Tibial nerve (tissue), 4 donors: ENCODE data around the gene IQUB. TPM values are rescaled to one million over a fixed set of nuclear protein-coding genes. Genes with fewer than 3 reads are reported as not detected.

Source experiments
- DNase-seq, 2 donors: peaks; one replicate each; pipeline ENCODE4 v3.0.0-alpha.2; 2019; ENCODE audit warnings: low spot score in 2 of 2
- H3K27ac ChIP-seq, 4 donors: fragments of 200-600 bp; sonication (generic) in 3 of 4; one replicate each; pipeline ENCODE4 v1.5.1; 2017 to 2019; ENCODE audit warnings: mild to moderate bottlenecking in 1 of 4
- H3K27me3 ChIP-seq, 2 donors: fragments of 200-600 bp; sonication (generic) in 1 of 2; one replicate each; pipeline versions ENCODE4 v1.5.1 to v1.6.0; 2017 to 2019
- H3K36me3 ChIP-seq, 3 donors: fragments of 200-600 bp; sonication (generic); one replicate each; pipeline ENCODE4 v1.5.1; 2018 to 2019
- H3K4me1 ChIP-seq, 4 donors: fragments of 200-600 bp; sonication (generic) in 3 of 4; one replicate each; pipeline ENCODE4 v1.5.1; 2017 to 2019
- H3K4me3 ChIP-seq, 4 donors: fragments of 200-600 bp; sonication (generic) in 3 of 4; one replicate each; pipeline ENCODE4 v1.5.1; 2017 to 2019; ENCODE audit warnings: mild to moderate bottlenecking in 1 of 4, moderate library complexity in 1 of 4
- H3K9me3 ChIP-seq, 4 donors: fragments of 200-600 bp; sonication (generic) in 3 of 4; one replicate each; pipeline ENCODE4 v1.5.1; 2017 to 2019
- EP300 ChIP-seq, 2 donors: sonication (generic); formaldehyde crosslinking; IDR thresholded peaks; one replicate each; pipeline ENCODE4 v1.6.1; 2017; ENCODE audit warnings: antibody characterized with exemption in 2 of 2, mild to moderate bottlenecking in 1 of 2
- POLR2A ChIP-seq, 2 donors: fragments of 450-650 bp; IDR thresholded peaks; one replicate each; pipeline ENCODE4 v1.6.1; 2017; ENCODE audit warnings: antibody characterized with exemption in 2 of 2, mild to moderate bottlenecking in 2 of 2, moderate library complexity in 2 of 2
- WGBS, 2 donors: methylation state at CpG; one replicate each; pipeline ENCODE4 v1.1.5; 2018; 5-methylcytosine and 5-hydroxymethylcytosine counted together
- total RNA-seq, 4 donors: library from RNA; depleted of rRNA; stranded (reverse); fragments of >200 nt; gene quantifications; one replicate each; pipeline ENCODE4 v1.1.0, GENCODE V29; 2016
- TF ChIP-seq, protein P1 (sequence below), 5 experiments: fragments of 200-600 bp in 3 of 5; fragments of 450-650 bp in 2 of 5; sonication (generic) in 3 of 5; IDR thresholded peaks; one replicate each; pipeline ENCODE4 v1.5.1; 2016 to 2019; ENCODE audit warnings: antibody characterized with exemption in 5 of 5, mild to moderate bottlenecking in 3 of 5, moderate library complexity in 2 of 5

Gene IQUB
- total RNA-seq, 4 donors from 2014 or later: 1.8 to 5.4 (median 2.8) TPM

DNA sequence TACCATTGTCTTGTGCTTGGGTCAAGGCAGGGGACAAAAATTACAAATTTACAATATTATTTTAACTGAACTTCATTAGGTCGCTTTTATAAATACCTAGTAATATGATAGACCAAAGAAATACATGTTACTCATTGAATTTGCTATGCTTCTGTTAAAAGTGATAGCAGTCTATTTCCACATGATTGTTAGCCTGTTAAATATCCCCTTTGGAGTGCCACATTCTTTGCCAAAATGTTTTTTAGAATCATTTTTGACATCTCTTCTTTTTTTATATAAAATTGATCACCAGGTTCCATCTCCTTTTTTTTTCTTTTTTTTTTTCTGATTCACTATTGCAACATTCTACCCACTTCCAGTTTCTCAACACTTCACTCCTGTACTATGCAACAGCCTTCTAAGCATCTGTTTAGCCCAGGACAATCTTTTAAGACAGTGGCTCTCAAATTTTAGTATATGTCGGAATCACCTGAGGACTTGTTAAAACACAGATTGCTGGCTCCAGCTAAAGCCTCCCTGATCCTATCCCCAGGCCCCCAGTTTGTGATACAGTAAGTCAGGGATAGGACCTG, 39.6 kb upstream of the IQUB start:
- 89 to 94% methylated on average over 2 of the region's 2 CpGs for WGBS, 2 donors
- no peaks in the 10 kb centered on the region for H3K4me1 ChIP-seq
- no peak overlapping the region for H3K4me3 ChIP-seq

DNA sequence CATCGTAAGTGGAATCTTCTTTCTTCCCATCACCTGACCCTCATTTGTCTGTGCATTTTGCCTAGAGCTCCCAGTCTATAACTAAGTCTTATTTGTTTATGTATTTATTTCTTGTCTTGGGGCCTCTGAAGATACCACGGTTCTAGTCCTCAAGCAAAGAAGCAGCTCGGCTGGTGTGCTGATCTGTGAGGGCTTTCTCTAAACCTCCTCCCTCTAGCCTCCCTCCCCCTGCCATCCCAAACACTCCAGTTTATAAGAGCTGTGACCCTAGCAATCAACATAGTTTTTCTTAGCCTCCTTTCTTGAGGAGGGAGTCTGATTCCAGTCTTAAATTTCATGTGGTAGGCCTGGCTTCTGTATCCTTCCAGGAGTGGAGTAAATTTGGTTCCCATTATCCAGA, 38.9 kb upstream of the IQUB start:
- TF ChIP-seq POLR2A (IDR thresholded peaks at IDR 0.05) (no peak), EP300 (IDR thresholded peaks at IDR 0.05) (no peak)
- TF ChIP-seq, protein P1, sequence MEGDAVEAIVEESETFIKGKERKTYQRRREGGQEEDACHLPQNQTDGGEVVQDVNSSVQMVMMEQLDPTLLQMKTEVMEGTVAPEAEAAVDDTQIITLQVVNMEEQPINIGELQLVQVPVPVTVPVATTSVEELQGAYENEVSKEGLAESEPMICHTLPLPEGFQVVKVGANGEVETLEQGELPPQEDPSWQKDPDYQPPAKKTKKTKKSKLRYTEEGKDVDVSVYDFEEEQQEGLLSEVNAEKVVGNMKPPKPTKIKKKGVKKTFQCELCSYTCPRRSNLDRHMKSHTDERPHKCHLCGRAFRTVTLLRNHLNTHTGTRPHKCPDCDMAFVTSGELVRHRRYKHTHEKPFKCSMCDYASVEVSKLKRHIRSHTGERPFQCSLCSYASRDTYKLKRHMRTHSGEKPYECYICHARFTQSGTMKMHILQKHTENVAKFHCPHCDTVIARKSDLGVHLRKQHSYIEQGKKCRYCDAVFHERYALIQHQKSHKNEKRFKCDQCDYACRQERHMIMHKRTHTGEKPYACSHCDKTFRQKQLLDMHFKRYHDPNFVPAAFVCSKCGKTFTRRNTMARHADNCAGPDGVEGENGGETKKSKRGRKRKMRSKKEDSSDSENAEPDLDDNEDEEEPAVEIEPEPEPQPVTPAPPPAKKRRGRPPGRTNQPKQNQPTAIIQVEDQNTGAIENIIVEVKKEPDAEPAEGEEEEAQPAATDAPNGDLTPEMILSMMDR (IDR thresholded peaks at IDR 0.05): no peak
- Histone ChIP-seq H3K27me3 (no peaks in the 10 kb centered on the region), H3K4me1 (no peaks in the 10 kb centered on the region), H3K4me3 (no peak overlapping the region), H3K27ac (no peak overlapping the region), H3K36me3 (no peaks in the 10 kb centered on the region), H3K9me3 (no peaks in the 10 kb centered on the region)
- DNase-seq: no peak
- WGBS, 2 donors: 58 to 72% methylated on average over 3 of the region's 3 CpGs

More for the DNA sequence above, 39.6 kb upstream of the IQUB start:
- Histone ChIP-seq H3K36me3 (no peaks in the 10 kb centered on the region), H3K27ac (no peak overlapping the region), H3K9me3 (no peaks in the 10 kb centered on the region), H3K27me3 (no peaks in the 10 kb centered on the region)
- TF ChIP-seq, protein P1 (IDR thresholded peaks at IDR 0.05): no peak
- no peak for TF ChIP-seq EP300 (IDR thresholded peaks at IDR 0.05)
- no peak for TF ChIP-seq POLR2A (IDR thresholded peaks at IDR 0.05)
- DNase-seq: no peak

DNA sequence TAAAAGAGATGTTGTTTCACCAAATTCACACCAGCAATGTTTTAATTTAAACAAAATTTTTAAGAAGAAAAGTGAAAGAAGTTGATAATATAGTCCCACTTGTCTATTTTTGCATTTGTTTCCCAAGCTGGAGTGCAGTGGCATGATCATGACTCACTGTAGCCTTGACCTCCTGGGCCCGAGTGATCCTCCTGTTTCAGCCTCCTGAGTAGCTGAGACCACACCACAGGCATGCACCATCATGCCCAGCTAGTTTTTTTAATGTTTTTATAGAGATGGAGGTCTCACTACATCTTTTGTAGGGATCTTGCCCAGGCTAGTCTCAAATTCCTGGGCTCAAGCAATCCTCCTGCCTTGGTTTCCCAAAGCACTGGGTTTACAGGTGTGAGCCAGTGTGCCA, 37.3 kb upstream of the IQUB start:
- no peak overlapping the region for H3K4me3 ChIP-seq
- TF ChIP-seq, protein P1 (IDR thresholded peaks at IDR 0.05): no peak
- TF ChIP-seq EP300 (IDR thresholded peaks at IDR 0.05): no peak
- no peak for TF ChIP-seq POLR2A (IDR thresholded peaks at IDR 0.05)
- H3K27ac ChIP-seq: no peak overlapping the region
- no peaks in the 10 kb centered on the region for H3K36me3 ChIP-seq
- no peaks in the 10 kb centered on the region for H3K4me1 ChIP-seq
- no peaks in the 10 kb centered on the region for H3K27me3 ChIP-seq
- H3K9me3 ChIP-seq: no peaks in the 10 kb centered on the region
- DNase-seq: no peak
- WGBS, 2 donors: 70 to 87% methylated on average over 1 of the region's 1 CpG

DNA sequence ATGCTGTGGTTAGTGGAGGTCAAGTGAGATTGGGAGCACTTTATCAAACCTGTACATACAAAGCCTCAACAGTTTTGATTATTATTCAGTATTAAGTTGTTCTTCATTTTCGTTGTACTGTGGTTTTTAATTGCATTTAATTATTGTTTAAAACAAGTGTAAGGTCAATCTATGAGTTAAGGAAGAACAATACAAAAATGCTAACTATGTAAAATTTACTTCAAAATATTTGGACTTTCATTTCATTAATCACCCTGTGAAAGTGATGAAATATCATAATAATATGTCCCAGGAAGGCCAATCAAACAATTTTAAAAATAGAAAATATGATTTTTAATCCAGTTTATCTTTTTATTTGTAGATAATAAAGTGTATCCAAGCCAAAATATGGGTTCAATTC, 36.8 kb upstream of the IQUB start:
- Histone ChIP-seq H3K4me3 (no peak overlapping the region), H3K27ac (no peak overlapping the region), H3K36me3 (no peaks in the 10 kb centered on the region), H3K27me3 (no peaks in the 10 kb centered on the region), H3K4me1 (no peaks in the 10 kb centered on the region), H3K9me3 (no peaks in the 10 kb centered on the region)
- TF ChIP-seq, protein P1 (IDR thresholded peaks at IDR 0.05): no peak
- TF ChIP-seq EP300 (IDR thresholded peaks at IDR 0.05) (no peak), POLR2A (IDR thresholded peaks at IDR 0.05) (no peak)
- DNase-seq: no peak
- WGBS, 2 donors: 38 to 43% methylated on average over 1 of the region's 1 CpG

DNA sequence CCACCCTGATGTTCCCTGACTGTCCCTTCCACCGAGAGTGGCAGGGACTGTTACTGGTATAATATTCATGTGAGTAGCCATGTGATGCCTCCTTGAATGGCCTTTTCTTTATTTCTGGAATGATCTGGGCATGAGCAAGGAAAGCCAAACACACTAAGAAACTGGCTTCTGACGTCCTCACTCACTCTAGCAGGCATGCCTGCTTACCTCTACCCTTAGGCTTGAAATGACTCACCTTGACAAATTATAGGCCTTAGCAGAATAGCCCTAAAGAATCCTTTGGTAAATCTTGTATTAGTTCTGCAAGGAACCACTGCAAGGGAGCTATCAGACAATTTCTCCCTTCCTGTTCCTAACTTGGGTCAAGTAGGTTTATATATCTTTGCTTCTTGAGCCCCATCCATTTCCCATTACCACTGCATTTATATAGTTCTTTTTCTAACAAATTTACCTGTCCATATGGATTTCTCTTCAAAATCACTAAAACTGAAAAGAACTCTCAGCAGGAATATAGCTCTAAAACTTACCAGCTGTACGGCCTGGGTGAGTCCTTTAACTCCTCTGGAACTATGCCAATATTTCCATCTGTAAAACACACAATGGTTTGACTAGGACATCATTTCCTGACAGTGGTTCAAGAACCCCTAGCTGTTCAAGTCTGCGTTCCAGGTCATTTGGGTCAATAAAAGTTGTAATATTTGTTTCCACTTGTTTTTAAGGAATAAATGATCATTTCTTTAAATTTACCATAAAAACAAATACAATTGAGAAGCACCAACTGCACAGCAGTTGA, 36.2 kb upstream of the IQUB start:
- Histone ChIP-seq H3K27me3 (no peaks in the 10 kb centered on the region), H3K4me3 (no peak overlapping the region), H3K4me1 (no peaks in the 10 kb centered on the region), H3K36me3 (no peaks in the 10 kb centered on the region), H3K27ac (no peak overlapping the region), H3K9me3 (no peaks in the 10 kb centered on the region)
- 47 to 53% methylated on average over 4 of the region's 4 CpGs for WGBS, 2 donors
- no peak for DNase-seq
- TF ChIP-seq EP300 (IDR thresholded peaks at IDR 0.05) (no peak), POLR2A (IDR thresholded peaks at IDR 0.05) (no peak)
- TF ChIP-seq, protein P1 (IDR thresholded peaks at IDR 0.05): no peak
